Measurements from ENCODE around the gene MCC.

The MCC gene

DNA sequence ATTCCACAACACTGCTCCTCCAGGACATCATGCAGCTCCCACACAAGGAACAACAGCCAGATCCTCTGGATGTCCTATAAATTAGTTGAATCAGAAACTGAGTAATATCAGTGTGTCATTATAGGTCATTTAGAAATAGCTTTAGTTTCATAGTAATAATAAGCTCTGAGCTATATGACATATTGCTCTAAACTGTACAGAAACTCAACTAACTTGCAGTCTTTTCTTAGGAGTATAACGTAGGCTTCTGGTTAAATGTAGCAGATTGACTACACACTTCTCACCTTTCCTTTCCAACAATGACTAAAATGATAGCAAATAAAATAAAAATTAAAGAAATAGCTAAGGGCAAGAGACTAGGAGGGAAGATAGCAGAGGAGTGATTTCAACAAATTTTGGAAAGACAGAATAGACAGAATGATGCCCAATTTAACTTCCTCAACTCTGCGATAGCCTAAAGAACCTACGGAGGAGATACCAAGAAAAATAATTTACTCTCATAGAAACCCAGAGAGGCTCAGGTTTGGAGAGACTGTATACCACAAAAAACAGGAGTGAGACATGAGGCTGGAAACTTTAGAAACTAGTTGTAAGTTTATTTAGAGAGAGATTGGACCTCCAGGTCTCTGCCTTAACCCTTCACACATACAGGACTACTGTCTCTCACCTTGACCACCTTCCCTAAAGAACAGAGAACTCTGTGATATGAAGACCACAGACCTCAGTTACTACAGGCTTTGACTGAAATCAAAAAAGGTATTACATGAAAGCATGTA lies 247.1 kb downstream of the MCC start:
- DNase-seq: no peak

DNA sequence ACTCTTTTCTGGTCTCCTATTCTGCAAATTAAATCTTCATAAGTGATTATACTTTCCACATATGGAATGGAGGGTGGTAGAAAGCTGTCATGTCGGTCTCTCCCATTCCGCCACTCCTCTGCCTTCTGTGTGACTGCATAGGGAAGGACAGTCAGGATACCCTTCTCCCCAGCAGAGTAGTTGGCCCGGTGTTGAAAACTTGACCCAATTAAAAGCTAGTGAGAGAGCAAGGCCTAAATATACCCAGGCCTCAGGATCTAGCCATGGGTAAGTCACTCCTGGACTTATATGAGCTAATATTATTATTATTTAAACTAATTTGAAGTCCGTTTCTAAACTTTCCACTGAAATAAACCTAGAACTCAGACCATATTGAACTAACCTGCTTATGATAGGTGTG lies 248.2 kb downstream of the MCC start:
- DNase-seq: no peak

DNA sequence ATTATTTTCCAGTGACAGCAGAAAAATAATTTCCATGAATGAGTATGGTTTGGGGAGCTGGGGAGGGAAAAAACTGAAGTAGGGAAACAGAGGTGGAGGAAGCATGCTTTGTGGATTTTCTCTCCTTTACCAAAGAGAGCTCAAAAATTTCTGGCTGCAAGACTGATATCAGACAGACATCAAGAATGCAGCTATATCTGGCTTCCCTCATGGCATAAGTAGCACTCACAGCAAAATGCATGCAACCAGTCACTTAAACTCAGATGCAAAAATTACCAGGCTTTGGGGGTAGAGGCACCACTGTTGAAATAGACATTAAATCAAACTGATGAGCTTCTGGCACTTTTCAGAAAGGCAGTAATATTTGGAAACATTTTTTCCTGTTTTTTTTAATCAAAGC lies 250.4 kb downstream of the MCC start:
- no peak for DNase-seq

DNA sequence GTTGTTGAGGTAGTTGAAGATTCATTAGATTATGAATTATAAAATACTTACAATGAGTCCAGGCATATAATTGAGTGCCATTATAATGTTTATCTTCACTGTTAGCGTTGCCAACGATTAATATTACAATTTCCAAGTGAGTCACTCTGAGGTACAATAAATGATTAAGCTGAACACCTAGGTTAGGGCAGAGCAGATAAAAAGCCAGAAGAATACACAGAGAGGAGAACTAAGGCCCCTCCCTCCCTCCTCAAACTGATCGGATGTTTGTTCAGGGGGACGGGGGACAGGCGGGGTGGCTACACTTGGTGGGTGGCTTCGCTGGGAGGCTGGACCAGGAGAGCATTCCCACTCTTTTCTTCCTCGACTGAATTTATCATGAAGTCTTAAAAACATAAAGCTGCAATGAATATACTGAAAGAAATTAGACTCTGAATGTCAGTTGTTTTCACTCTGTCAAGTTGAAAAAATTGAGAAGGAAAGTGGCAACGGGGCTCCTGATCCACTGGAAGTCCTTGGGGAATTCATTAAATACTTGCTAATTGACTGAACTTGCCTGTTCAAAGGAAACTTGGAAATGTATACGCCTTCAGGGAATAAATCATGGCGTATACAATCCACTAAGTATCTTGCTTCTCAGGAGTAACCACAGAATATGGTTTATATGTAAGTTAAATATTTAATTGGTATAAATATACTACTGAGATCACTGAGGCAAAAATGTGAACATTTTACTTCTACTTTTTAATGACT lies 251.5 kb downstream of the MCC start:
- peak; percentile 53 for DNase-seq

- no peak for DNase-seq
Observed at GRCh38 chr5:113235884-113236283, 252.4 kb downstream of the MCC start.

GRCh38 chr5:113234546-113234945 lies 253.7 kb downstream of the MCC start:
- DNase-seq: no peak

GRCh38 chr5:113233606-113234005 lies 254.6 kb downstream of the MCC start:
- peak; percentile 32 for DNase-seq

DNA sequence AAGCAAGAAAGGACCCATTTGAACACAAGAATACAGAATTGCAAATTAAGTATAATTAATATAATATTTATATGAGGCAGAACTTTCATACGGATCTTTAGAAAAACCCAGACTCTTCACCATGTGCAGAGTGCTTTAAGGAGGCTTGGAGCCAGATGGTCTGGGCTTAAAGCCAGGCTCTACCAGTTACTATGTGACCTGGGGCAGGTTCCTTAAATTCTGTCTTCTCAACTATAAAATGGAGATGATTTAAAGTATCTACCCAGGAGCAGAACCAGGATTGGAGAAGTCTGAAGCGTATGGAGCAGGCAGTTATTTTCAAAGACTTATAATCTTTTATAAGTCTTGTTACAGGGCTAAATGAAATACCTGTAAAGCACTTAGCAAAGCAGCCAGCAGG lies 255.6 kb downstream of the MCC start:
- peak; percentile 81 for DNase-seq

GRCh38 chr5:113232221-113232620 lies 256.0 kb downstream of the MCC start:
- peak; percentile 65 for DNase-seq

- DNase-seq: no peak
Observed at GRCh38 chr5:113231653-113232000, 256.6 kb downstream of the MCC start.

- DNase-seq: no peak
Observed at GRCh38 chr5:113230711-113231652, 257.3 kb downstream of the MCC start.

- no peak for DNase-seq
Observed at GRCh38 chr5:113227798-113228197, 260.5 kb downstream of the MCC start.

DNA sequence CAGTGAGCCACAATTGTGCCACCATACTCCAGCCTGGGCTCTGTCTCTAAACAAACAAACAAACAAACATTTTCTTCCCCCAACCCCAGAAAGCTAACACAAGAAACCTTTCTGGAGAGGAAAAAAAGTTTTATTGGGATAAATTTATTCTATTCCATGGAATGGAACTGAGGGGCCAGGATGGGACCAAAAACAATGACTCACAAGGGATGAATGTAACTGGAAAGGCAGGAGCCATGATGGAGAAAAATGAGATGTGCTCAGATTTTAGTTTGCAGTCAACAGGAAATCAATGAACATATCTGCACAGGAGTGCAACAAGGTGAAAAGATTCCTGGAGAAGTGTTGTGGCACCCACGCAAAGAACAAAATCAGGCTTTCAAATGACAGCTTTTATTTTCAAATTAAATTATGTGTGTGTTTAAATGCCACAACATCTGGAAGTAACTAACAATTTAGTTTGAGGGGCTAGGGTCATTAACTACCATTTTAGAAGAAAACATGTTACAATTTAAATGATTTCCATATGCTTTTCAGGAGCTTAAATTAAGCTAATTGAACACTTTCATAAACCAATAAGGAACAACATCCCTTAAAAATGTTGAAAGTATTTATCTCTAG lies 262.0 kb downstream of the MCC start:
- DNase-seq: no peak

- DNase-seq: no peak
Observed at GRCh38 chr5:113225259-113225658, 263.0 kb downstream of the MCC start.

DNA sequence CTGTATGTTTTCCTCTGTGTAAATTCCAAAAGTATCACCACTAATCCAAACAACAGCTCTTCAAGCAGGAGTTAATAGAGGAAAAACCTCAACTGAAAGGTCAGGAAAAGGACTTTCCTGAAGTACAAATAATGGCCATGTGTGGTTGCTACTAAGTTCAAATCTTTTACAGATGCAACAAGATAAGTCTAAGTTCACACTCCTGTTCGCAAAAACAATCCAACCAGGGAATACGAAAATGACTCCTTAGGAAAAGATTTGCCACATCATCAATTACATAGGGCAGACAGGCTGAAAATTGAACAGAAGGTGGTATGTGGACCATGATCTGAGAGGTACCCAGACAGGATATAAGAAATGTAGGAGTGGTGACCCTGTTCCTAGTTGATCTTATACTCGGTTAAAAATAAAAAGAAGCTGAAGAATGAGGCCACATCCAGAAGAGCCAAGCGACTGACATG lies 263.6 kb downstream of the MCC start:
- DNase-seq: no peak

GRCh38 chr5:113223831-113224604 lies 264.2 kb downstream of the MCC start:
- no peak for DNase-seq

GRCh38 chr5:113223315-113223714 lies 264.9 kb downstream of the MCC start:
- no peak for DNase-seq

DNA sequence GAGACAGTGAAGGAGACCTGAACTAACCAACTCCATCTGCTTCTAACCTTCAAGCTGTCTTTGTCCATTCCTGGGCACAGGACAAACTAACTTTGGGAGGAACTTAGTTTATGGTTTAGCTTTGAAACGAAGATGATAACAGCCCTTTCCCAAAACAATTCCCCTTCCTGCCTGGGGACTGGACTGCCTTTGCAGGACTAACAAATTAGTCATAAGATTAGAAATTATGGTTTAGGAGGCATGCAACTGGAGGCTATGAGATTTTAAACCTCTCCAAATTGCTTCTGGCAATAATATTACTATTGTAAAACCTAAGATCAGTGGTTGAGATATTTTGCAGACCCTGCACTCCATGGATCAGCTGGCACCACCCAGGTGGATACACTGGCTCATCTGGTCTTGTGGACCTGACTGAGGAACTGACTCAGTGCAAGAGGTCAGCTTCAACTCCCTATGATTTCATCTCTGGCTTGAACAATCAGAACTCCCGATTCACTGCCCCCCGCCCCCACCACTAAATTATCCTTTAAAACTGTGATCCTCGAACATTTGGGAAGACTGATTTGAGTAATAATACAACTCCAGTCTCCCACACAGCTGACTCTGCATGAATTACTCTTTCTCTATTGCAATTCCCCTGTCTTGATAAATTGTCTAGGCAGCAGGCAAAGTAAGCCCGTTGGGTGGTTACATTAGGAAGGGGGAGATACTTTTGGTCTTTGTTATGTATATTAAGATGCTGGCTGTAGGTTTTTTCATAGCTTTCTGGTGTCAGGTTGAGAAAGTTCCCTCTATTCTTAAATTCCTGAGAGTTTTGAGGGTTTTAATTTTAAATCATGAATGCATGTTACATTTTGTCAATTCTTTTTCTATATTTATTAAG lies 266.7 kb downstream of the MCC start:
- DNase-seq: no peak

DNA sequence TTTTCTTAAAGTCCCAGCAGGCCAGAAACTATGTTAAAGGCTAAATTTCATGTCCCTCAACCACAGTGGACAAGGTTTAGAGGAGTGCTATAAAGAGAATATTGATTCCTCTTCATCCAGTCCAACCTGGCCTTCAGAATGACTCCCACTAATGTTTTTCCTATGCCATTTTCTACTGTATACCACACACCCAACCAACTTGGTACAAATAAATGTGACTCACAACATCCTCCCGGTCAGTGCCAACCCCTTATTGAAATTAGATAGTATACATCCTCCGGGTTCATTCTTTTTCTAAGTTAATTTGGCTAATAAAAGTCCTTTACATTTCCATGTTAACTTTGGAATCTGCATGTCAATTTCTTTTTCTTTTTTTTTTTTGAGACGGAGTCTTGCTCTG lies 268.6 kb downstream of the MCC start:
- DNase-seq: no peak

DNA sequence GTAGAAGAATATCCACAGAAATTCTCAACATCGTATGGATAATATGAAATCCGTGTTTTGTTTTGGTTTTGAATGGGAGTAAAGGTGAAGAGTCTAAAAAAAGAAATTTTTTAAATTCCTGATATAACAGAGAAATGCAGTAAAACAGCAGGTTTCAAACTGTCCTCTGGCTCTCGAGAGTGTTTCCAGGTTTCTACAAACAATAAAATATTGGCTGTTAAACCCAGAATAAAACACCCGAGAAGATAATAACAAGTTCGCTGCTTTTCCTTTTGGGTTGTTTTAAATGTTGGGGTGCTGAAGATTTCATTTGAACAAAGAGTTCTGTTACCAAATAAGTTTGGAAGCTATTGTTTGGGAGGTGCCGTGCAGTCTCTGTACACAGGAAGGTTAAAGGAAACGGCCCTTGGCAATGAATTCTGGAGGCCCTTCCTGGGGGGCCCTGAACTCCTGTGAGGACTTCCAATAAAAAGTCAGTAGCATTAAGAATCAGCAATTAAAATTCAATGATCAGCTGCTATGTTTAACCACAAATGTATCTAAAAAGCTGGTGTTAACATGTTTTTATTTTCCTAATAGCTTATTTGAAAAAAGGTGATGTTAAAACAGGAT lies 269.2 kb downstream of the MCC start:
- no peak for DNase-seq

DNA sequence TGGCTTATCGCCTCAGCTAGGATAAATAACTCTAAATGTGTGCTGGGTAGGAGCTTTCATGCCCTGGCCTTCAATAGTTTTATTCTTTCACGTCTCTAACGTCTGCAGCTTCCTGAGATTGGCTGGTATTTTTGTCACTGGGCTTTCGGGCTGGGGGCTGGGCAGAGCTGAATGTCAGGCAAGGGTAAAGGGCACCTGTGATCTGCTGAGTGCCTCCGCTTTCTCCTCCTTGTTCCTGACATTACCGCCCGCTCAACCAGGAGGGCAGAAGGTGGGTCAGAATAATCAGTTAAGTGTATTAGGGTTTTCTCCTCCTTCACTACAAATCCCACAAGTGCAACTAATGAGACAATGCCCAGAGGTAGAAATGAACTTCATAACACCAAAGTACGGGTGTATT lies 270.1 kb downstream of the MCC start:
- no peak for DNase-seq
